ENCODE data around the gene EPHA8. TPM values are rescaled to one million over a fixed set of nuclear protein-coding genes. Genes with fewer than 3 reads are reported as not detected.

The EPHA8 gene
- total and polyA plus RNA-seq, 2 of the 4 experiments (the other 2 are of a cell fraction), result not detected

DNA sequence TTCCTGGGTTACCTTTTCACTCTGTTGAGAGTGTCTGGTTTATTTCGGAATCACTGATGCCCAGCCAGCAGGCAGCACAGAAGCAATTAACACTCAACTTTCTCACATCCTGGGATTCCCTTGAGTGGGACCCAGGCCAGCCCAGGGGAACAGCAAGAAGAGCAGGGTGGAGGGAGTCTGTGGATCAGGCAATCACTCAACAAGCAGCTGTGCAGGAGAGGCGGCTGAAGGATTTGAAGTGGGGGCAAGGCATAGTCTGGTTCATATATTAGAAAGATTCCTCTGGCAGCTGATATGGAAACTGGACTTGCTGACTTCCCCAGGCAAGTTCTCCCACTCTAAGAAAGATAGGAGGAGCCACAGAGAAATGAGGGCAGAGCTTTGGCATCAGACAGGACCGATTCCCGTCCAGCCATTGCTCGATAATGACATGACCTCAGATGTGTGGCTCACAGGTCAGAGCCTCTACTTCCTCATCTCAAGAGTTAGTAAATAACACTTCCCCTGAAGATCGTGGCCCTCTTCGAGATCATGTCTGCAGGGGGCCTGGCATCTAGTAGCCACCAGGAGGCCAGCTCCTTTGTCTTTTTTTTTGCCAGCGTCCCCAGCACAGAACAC lies 12.4 kb downstream of the EPHA8 start:
- H4K91ac ChIP-seq (ENCODE audit: insufficient read depth, low read depth, low read length), result no peak overlapping the region
- H3K18ac ChIP-seq (ENCODE audit: low read depth, low read length), result no peak overlapping the region
- no peak overlapping the region for H4K8ac ChIP-seq (ENCODE audit: low read depth in 2 of 2, low read length in 2 of 2)
- no peak overlapping the region for H2BK120ac ChIP-seq (ENCODE audit: low read depth, low read length)
- intact Hi-C loops (cut with micrococcal nuclease) (no loop called here), dilution Hi-C loops (cut with HindIII; ENCODE audit: low sequenced_read_pairs, unreplicated experiment) (no loop called here), in situ Hi-C loops (cut with MboI; ENCODE audit: low sequenced_read_pairs) (no loop called here)
- H3K4ac ChIP-seq (ENCODE audit: low read depth, low read length), result no peak overlapping the region
- TF ChIP-seq CEBPB (IDR thresholded peaks at IDR 0.05; ENCODE audit: low read depth, low read length) (no peak), POLR2A (IDR thresholded peaks at IDR 0.05; ENCODE audit: low read depth, low read length) (no peak), RCOR1 (IDR thresholded peaks at IDR 0.05; ENCODE audit: insufficient replicate concordance, low read length) (no peak)
- H3K14ac ChIP-seq (replicated peaks; ENCODE audit: low read depth, low read length), result no peak overlapping the region
- no peak overlapping the region for H3K4me3 ChIP-seq (ENCODE audit: insufficient read depth, low read depth, low read length)
- H3K27ac ChIP-seq (ENCODE audit: insufficient read depth, low read length), result no peak overlapping the region
- BruUV-seq (replicated peaks), result no TSS peak
- H4K20me1 ChIP-seq (ENCODE audit: insufficient read depth, low read length), result no peaks in the 10 kb centered on the region
- H2AK5ac ChIP-seq (ENCODE audit: low read depth, low read length), result no peak overlapping the region
- ChIA-PET CTCF (no interaction called here), POLR2A (ENCODE audit: unreplicated experiment) (interaction anchor here (0.8 kb wide), 1 partner anchor 14 kb away, joined by 3 read pairs; no protein-coding TSS in a partner anchor)
- no peak overlapping the region for H2AK9ac ChIP-seq (replicated peaks; ENCODE audit: low read depth, low read length, poor library complexity)
- no peak overlapping the region for H3K4me2 ChIP-seq (ENCODE audit: low read depth, low read length)
- no peaks in the 10 kb centered on the region for H3K4me1 ChIP-seq (ENCODE audit: control insufficient read depth, insufficient read depth, low read length)
- H3K36me3 ChIP-seq (ENCODE audit: control insufficient read depth, insufficient read depth, low read length), result no peaks in the 10 kb centered on the region
- H2AFZ ChIP-seq (replicated peaks; ENCODE audit: low read length, poor library complexity), result no peak overlapping the region
- ATAC-seq (ENCODE audit: low read depth) (no peak), DNase-seq (no peak)
- H3K79me1 ChIP-seq (ENCODE audit: low read depth in 1 of 2, low read length in 2 of 2), result no peaks in the 10 kb centered on the region
- H4K5ac ChIP-seq (ENCODE audit: low read depth, low read length), result no peak overlapping the region
- no peak overlapping the region for H3K9ac ChIP-seq (ENCODE audit: low read depth, low read length)
- peaks cover 39% of the 10 kb centered on the region for H3K27me3 ChIP-seq (ENCODE audit: control insufficient read depth, insufficient read depth, low read length)
- H3K23ac ChIP-seq (ENCODE audit: low read depth, low read length), result no peak overlapping the region
- no peak overlapping the region for H2BK5ac ChIP-seq (ENCODE audit: low read depth, low read length, poor library complexity, severe bottlenecking)
- 13% methylated on average over 3 of the region's 8 CpGs; no CpG with 5 or more reads in 1 of the 2 experiments for WGBS, 2 experiments (ENCODE audit: extremely low coverage in 2 of 2, insufficient read length in 1 of 2)
- H2BK15ac ChIP-seq (ENCODE audit: low read depth, low read length), result no peak overlapping the region
- H2BK20ac ChIP-seq (ENCODE audit: low read depth, low read length), result no peak overlapping the region
- no peak overlapping the region for H3K56ac ChIP-seq (ENCODE audit: extremely low read depth, insufficient read depth, low read length)
- H3K9me3 ChIP-seq (ENCODE audit: control insufficient read depth, insufficient read depth, low read length), result no peaks in the 10 kb centered on the region
- no peaks in the 10 kb centered on the region; the same call in 1 of the 2 replicates for H3K9me1 ChIP-seq (ENCODE audit: insufficient read depth, low read length)
